NCI-H2171 treated with DMSO at 0.1 percent for 48 hours (cell line): ENCODE measurements around the gene PAQR7.

ENCODE experiments used
- DNase-seq: peaks from one replicate; lab custom pipeline; 2025; lab: John Stamatoyannopoulos, UW

PAQR7 gene

DNA sequence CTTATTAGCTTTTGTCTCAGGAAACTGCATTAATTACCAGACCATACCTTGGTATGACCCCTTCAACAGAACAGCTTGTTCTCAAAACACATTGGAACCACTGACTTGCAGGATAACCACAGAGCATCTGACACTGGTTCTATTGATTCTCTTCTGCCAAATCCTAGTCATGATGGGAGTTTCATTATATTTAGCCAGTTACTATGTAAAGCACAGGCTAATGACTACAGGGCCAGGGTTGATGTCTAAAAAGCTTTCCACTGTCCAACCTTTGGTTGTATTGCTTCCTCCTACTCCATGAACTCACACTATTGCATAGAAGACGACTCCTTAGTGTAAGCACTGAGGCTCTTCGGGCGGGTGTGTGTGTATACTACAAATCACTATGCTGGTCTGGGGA lies 27.0 kb upstream of the PAQR7 start:
- DNase-seq, result no peak

DNA sequence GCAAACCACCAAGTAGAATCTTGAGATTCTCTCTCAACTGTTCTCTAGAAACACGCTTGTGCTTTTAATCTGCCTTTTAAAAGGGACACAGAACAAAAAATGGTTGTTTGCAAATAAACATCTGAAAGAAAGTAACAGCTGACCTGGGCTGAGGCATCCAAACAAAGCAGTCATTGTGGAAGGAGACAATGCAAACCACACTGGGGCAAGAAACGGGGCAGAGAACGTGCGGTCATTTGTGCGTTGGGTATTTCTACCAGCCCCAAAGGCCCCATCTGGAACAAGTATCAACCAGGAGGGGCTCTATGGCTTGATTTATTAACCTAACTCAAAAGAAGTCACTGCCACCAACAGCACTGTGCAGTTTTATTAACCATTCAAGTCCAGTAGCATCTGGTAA lies 24.7 kb upstream of the PAQR7 start:
- no peak for DNase-seq

DNA sequence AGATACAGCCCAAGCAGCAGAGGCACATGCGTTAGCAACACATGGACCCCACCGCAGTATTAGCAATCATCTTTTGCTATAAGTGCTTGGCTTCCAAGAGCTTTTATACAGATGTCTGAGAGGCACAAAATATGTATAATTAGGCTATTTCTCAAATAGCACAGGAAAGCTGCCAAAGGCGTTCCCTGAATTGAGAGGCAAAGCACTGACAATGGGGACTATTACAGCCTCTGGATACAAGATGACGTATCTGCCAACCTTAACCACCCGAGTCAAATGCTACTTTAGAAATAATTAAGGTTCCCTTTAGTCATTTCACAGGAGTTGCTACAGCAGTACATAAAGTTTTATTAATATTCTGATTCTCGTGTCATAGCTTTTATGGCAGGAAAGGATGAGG lies 24.3 kb upstream of the PAQR7 start:
- no peak for DNase-seq

DNA sequence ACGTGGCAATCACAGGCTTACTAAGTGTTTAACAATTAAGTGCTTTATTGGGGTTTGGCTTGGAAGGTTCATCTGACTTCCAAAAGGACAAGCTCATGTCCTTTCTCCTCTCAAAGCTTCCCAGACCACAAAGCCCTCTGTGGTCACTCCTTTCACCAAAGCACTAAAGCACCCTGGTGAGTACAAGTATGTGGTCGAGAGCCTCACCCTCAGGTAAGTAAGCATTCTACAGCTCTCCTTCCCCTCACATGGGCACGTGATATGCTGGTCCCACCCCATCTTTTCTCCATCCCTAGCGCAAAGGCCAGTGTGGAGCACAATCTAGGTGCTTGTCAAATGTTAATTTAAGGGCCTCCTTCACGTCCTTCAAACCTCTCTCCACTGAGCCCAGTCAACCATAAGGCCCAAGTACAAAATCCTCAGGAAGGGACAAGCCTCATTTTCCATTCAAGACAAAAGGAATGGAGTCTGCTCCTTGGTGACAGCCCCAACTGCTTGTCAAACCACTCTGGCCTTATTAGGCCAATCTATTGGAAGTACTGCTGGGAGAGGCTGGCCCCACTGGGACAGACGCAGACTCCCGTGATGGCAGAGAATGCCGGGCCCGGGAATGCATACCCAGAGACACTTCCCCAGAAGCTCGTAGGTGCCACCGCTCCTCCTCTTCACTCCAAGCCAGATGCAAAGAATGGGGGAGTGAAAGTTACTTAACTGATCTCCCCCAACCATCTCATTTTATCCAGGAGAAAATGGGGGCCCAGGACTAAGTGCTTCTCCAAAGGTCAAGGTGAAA lies 22.9 kb upstream of the PAQR7 start:
- DNase-seq, result no peak

DNA sequence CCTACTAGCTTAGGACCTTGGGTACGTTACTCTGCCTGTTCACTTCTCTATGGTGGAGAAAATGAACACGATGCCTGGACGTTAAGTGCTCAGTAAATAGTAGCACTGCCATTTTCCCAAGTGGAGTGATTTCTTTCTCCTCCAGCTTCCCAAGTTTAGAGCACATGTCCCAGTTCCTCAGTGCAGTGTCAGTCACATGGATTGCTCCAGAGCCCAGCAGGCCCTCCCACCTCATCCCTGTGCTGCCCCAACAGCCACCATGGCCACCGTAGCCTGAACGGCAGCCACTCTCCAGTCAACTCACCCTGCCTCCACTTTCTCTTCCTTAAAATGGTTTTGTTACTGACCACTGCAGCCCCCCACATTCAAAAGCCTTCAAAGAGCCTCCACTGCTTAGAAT lies 22.2 kb upstream of the PAQR7 start:
- DNase-seq, result no peak

DNA sequence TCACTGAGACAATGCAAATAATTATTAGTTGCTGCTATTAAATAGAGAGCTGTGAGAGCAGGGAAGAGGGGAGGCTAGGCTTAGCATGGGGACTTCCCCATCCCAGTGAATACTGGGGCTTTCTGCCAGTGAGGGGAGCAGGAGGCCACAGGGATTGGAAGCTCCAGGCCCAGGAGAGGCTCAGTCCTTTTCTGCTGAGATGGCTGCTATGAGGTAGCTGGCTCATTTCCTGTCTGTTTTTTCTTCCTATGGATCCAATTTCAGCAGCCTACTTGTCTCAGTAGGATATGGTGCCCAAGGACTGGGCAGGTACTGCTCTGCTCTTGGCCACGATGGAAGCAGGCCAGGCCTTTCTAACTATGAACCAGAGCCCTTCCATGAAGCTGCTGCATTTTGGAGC lies 20.8 kb upstream of the PAQR7 start:
- peak; percentile 51 for DNase-seq

DNA sequence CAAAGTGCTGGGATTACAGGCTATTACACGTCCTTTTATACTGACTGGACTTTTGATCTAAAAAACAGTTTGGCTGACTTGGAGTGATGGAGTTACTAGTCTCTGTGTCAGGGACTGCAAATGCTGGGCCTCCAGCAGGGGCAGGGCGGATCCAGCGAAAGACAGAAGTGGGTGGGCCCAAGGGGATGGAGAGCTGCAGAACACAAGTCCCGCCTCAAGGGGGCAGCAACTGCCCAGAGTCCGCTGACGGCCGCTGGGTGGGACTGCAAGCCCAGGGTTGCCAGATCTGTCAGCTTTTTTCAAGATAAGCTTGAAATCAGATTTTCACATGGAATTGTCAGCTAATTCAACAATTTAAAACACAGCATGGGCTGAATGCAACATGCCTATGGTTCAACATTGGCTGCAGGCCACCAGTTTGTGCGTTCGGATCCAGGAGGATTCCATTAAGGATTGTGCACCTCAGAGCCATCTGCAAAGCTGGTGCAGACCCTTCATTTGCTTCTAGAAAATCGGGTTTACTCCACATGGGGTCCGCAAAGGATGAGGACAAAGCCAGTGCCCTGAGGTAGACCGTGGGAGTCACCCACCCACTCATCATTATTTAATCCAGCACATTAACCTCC lies 20.0 kb upstream of the PAQR7 start:
- peak; percentile 89 for DNase-seq

DNA sequence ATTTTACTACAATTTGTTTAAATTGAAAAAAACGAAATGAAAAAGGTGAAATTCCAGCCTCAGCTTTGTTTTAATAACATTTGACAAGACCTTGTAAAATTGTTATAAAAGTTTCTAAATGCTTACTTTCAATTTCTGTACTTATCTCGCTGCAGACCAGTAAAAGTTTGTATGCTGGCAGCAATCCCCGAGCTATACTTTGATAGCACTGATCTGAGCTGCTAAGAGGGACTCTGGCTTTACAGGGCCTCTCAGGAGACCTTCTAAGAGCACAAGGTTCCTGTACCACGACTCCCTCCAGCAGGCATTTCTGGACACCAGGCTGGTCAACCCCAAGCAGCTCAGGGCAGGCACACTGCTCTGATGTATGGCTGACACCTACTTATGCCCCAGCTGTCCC lies 17.6 kb upstream of the PAQR7 start:
- no peak for DNase-seq

DNA sequence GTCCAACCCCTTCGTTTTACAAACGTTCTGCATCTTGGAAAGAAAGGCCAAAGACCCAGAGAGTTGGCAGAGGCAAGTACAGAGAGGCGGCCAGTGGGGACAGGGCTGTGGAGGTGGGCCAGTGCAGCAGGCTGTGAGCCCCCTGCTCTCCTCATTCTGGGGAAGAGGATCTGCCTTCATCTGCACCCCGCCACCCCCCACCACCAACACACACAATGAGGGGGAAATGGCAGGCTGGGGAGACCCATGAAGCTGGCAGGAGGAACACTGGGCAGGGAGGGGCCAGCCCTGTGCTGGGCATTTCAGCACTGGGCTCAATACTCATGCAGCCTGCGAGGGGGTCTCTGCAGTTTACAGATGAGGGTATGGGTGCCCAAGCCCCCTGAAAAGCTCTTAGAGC lies 16.1 kb upstream of the PAQR7 start:
- DNase-seq, result no peak

DNA sequence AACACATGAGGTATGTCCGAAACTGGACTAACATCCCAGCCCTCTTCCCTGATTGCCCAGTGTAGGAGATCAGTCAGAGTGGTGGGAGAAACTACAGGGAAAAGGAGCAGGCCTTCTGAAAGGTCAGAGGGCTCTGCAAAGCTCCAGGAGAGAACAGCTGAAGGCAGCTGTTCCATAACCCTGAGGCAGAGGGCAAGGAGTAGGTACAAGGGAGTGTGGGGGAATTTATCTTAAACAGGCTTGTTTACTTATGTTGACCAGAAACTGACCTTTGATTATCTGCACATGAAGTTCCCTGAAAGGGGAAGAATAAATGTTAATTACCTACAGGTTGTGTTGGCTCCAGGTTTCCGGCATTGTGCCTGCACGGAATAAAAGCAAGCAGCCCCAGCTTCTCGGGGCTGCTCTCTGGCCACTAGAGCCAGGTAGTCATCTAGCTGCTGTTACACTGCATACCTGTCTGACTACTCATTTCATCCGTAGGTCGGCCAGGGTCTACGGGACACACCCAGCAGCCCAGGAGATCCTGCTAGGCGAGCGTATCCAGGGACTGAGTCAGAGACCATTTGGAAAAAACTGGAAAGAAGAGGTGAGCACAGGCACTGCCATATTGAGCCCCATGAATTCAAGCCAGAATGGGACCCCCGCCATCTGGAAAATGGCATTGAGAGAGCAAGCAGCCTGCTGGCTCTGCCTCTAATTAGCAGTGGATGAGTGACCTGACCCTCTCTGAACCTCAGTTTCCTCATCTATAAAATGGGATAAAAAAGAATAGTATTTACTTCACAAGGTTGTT lies 14.9 kb upstream of the PAQR7 start:
- DNase-seq, result no peak

DNA sequence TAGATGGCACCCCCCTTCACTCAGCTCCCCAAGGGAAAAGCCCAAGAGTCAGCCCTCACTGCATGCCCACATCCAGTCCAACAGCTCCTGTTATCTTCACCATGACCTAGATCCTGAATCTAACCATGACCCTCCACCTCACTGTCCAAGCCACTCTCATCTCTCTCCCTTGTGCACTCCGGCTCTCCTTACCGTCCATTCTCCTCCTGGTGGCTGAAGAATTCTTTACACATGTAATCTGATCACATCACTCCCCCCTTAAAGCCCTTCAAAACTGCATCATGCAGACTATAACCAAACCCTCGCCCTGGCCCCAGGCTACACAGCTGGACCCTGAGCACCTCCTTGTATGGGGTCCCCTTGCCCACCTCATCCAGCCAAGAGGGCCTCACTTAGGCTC lies 14.0 kb upstream of the PAQR7 start:
- DNase-seq, result no peak

DNA sequence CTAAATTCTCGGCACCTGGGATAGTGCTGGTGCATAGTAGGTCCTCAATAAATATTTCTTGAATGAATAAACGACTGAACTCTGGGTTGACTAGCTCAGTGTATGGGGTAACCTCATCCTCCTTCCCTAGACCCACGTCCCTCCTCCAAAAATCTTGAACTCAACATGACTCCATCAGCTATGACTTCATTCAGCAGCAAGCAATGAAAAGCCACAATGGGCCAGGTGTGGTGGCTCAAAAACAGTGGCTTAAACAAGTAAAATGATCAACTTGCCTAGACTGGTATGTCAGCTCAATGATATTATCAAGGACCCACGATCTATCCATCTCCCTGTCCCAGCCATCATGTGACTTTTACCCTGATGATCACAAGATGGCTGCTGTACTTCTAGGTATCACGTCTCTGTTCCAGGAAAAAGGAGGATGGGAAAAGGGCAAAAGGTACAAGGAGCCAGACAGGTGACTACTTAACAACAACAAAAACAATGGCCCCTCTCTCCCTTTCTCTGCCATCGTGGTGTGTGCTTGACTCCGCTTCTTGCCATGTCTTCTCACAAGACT lies 13.0 kb upstream of the PAQR7 start:
- DNase-seq, result no peak

DNA sequence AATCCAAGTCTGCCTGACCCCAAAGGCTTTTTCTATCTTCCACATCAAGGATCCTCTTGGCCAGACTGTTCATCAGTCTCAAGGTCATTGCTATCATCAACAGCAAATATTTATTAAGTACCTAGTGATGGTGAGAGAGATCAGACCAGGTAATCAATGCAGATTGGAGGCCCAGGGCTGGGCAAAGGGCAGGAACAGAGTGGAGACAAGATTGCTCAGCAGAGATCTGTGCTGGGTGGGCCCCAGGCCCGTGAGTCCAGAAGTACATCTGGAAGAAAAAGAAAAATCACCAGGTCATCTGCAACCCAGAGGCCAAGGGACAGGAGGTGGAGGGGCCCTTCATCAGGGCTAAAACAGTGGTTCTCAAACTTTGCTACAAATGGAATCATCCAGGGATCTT lies 10.1 kb upstream of the PAQR7 start:
- no peak for DNase-seq

DNA sequence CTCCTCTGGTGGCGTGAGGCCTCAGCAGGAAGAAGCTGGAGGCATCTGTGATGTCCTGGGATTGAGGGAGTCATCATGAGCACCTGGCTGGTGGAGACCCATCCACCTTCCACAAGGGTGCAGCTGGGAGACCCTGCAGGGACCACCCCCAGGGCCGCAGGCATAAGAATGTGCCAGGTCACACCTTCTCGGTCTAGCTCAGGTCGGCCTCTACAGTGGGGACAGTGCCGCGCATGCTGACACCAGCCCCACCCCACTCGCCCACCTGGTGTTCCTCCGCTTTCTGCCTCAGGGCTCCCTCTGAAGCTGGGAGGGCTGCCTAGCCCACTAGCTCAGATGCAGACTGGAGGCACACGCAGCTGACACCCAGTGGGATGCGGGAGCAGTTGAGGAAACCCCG lies 5.8 kb upstream of the PAQR7 start:
- no peak for DNase-seq

DNA sequence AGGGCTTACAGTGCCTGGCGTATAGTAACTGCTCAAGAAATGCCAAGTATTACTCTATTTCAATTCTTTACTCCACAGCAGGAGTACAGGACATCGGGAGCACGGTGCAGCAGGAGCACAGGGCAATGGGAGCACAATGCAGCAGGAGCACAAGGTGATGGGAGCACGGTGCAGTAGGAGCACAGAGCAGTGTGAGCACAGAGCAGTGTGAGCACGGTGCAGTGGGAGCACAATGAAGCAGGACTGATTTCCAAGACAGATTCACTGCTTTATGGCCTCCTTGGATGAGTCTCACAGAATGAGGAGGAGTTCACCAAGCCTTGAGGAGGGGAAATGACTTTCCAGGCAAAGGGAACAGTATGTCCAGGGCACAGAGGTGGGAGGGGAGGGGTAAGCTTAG lies 5.0 kb upstream of the PAQR7 start:
- no peak for DNase-seq

DNA sequence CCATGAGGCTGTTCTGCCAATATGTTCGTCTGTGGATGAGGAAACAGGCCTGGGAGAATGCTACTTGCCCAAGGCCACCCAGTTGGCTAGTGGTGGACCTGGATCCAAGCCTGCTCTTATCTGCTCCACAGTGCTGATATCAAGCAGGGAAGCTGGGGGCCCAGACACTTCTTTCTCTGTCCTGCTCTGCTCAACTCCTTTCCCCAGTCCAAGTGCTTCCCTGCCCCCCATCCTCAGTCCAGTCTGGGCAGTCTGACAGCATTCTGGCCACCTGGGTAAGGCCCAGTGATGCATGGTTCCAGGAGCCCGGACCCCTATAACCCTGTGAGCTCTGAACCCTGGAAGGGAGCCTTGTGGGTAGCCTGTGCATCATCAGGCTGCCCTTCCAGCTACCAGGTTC lies 4.2 kb upstream of the PAQR7 start:
- no peak for DNase-seq

DNA sequence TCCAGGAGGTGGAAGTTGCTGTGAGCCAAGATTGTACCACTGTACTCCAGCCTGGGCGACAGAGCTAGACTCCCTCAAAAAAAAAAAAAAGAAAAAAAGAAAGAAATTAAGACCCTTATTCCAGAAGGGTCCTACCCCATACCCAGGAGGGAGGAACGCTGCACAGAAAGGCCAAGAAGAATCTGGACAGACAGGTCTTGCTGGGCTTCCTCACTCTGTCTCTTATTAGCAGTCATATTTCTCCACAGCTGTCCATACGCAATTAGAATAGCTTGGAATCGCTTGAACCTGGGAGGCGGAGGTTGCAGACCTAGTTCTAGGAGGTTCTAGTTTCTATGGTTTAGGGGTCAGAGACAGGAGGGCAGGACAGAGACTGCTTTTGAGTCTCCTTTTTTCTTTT lies 3.2 kb upstream of the PAQR7 start:
- DNase-seq, result no peak

DNA sequence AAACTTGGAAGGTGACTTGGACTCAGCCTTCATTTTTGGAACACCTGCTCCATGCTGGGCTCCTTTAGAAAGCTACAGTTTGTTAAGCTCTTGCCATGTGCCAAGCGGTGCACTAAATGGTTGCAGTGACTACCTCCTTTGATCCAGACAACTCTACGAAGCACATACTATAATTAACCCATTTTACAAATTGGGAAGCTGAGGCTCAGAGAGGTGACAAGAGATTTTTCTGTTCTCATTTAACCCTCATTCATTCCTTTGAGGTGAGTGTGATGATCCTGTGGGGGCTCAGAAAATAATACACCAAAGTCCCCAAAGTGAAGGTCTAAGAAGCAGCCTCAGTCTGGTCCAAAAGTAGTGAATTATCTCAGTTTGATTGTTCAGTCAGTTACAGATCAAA lies 1.6 kb upstream of the PAQR7 start:
- no peak for DNase-seq

DNA sequence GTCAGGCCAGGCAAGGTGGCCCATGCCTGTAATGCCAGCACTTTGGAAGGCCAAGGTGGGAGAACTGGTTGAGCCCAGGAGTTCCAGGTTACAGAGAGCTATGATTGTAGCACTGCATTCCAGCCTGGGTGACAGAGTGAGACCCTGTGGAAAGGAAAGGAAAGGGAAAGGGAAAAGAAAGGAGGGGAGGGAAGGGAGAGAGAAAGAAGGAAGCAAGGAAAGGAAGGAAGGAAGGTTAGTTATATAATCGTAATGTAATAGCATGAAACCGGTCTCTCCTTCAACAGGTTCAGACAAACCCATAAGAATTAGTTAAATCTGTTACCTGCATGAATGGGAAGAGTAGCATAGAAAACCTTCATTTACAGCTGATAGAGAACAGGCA lies 1.2 kb upstream of the PAQR7 start:
- DNase-seq, result no peak

DNA sequence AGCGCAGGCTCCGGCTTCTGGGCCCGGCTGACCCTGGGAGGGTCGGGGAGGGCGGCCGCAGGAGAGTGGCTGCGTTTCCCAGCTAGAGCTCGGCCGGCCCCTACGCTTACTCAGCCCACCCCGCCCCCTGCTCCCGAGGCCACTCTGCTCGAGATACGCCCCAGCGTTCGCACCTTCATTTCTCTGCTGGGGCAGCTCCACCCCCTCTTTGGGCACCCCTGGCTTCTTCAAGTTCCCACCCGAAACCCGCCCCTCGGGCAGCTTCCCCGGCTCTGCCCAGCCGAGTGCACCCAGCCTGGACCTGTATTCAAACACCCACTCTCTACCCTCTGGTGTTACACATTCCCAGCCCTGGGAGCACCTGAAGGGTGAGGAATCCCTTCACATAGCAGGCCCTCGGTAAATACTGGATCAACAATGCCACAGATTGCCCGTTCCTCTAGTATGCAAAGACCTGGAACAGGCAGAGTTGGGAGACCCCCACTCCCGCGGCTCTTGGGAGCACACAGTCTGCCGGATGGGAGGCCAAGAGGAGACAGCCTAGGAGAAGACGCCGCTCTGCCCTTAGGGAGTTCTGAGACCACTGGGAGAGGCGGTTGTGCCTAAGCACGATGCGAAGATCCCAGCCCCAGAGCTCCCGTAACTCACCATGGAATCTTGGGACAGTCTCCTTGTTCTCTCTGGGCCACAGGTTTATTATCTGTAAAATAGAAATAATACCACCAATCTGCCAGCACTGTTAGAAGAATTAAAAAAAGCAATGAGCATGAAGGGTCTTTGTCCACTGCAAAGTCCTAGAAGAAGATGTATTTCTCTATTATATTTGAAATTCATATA lies 566 bp upstream of the PAQR7 start:
- no peak for DNase-seq

DNA sequence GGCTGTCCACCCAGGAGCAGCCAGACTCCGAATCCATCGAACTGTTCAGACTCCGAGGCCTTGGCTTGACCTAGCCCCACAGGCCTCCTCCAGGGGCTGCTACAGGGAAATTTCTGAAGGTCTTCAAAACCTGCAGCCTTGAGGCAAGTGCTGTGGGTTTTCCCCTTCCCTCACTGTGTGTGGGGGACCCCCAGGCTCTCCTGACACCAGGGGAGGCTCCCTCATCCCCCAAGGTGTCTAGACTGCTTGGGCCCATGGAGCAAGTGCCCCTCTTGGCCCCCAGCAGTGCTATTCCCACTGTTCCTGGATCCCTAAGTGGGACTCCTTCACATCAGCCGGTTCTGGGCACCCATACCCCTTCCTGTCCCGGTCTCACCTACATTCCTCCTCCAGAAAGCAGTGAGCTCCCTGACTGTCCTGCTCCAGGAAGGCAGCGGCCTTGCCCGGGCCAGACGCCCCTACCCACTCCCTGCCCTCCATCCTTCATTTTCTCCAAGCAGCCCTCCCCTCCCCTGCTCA lies 814 bp downstream of the PAQR7 start:
- no peak for DNase-seq

DNA sequence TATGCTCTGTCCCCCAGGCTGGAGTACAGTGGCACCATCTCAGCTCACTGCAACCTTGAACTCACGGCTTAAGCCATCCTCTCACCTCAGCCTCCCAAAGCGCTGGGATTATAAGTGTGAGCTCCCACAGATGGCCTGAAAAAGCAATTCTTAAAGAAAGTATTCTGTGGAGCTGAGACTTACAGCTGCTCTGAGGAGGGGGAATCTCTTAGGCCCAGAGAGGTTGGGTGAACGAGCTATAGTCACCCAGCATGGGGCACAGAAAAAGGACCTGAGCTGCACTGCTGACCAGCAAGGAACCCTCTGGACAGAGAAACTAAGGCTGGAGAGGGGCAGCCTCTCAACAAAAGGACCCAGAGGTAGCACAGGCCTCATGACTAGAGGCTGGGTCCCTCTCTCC lies 1.3 kb downstream of the PAQR7 start:
- no peak for DNase-seq
